Hepatocyte (in vitro differentiated cells): ENCODE measurements around the gene CLPSL1. TPM values are rescaled to one million over a fixed set of nuclear protein-coding genes. Genes with fewer than 3 reads are reported as not detected.

ENCODE experiments used
- DNase-seq: peaks from one replicate; pipeline ENCODE4 v3.0.0-alpha.2; 2016; ENCODE audit warnings: low spot score
- H2AFZ ChIP-seq: fragments of 200-600 bp; sonication (generic); 2 replicates; pipeline ENCODE4 v1.6.0; 2016; ENCODE audit warnings: antibody characterized with exemption, mild to moderate bottlenecking
- H3K27ac ChIP-seq: fragments of 200-600 bp; sonication (generic); 2 replicates; pipeline ENCODE4 v1.5.1; 2016; ENCODE audit warnings: mild to moderate bottlenecking
- H3K27me3 ChIP-seq: fragments of 200-600 bp; sonication (generic); 2 replicates; pipeline ENCODE4 v1.6.1; 2016
- H3K36me3 ChIP-seq: fragments of 200-600 bp; sonication (generic); replicated peaks from 2 replicates; pipeline ENCODE4 v1.5.1; 2016; ENCODE audit warnings: low read depth; ENCODE audit not compliant: insufficient read depth
- H3K4me1 ChIP-seq: fragments of 200-600 bp; sonication (generic); 2 replicates; pipeline ENCODE4 v1.5.1; 2016; ENCODE audit warnings: mild to moderate bottlenecking, moderate library complexity; ENCODE audit not compliant: insufficient read depth
- H3K4me2 ChIP-seq: fragments of 200-600 bp; sonication (generic); 2 replicates; pipeline ENCODE4 v1.6.0; 2016
- H3K4me3 ChIP-seq: fragments of 200-600 bp; sonication (generic); 2 replicates; pipeline ENCODE4 v1.5.1; 2016; ENCODE audit warnings: mild to moderate bottlenecking
- H3K79me2 ChIP-seq: fragments of 200-600 bp; sonication (generic); 2 replicates; pipeline ENCODE4 v1.6.0; 2017; ENCODE audit warnings: mild to moderate bottlenecking
- H3K9me2 ChIP-seq: fragments of 200-600 bp; sonication (generic); replicated peaks from 2 replicates; pipeline ENCODE4 v1.6.0; 2017; ENCODE audit warnings: mild to moderate bottlenecking; ENCODE audit not compliant: insufficient read depth
- H3K9me3 ChIP-seq: fragments of 200-600 bp; sonication (generic); 2 replicates; pipeline ENCODE4 v1.5.1; 2016; ENCODE audit warnings: low read depth, mild to moderate bottlenecking
- H4K20me1 ChIP-seq: fragments of 200-600 bp; sonication (generic); 2 replicates; pipeline ENCODE4 v1.6.0; 2016; ENCODE audit warnings: mild to moderate bottlenecking; ENCODE audit not compliant: insufficient read depth, poor library complexity, severe bottlenecking
- CTCF ChIP-seq: fragments of 200-600 bp; sonication (generic); IDR thresholded peaks from 2 replicates; pipeline ENCODE4 v1.5.1; 2016; ENCODE audit warnings: antibody characterized with exemption, mild to moderate bottlenecking; ENCODE audit not compliant: poor library complexity
- EZH2 ChIP-seq: fragments of 200-600 bp; sonication (generic); IDR thresholded peaks from 2 replicates; pipeline ENCODE4 v1.6.1; 2016; ENCODE audit warnings: antibody characterized with exemption, mild to moderate bottlenecking, borderline replicate concordance
- EZH2phosphoT487 ChIP-seq: fragments of 200-600 bp; sonication (generic); IDR thresholded peaks from one replicate; pipeline ENCODE4 v1.6.1; 2018; ENCODE audit warnings: antibody characterized with exemption, mild to moderate bottlenecking, low read depth, moderate library complexity; ENCODE audit not compliant: unreplicated experiment, severe bottlenecking
- WGBS: methylation state at CpG from one replicate; pipeline ENCODE4 v1.1.6; 2016; ENCODE audit warnings: low lambda C conversion rate; ENCODE audit errors: missing lambda C conversion rate; 5-methylcytosine and 5-hydroxymethylcytosine counted together
- polyA plus RNA-seq: library from polyadenylated mRNA; unstranded; fragments of >200 nt; fragmentation: Nextera tagmentation; extraction: Ambion mirVana; gene quantifications from 2 replicates; pipeline ENCODE4 v1.2.1, GENCODE V29; 2016
- total RNA-seq: library from RNA; depleted of rRNA; stranded (reverse); fragments of >200 nt; gene quantifications from 2 replicates; pipeline ENCODE4 v1.2.3, GENCODE V29; 2014

CLPSL1 gene
- total and polyA plus RNA-seq, 2 experiments from 2014 or later = not detected

GRCh38 chr6:35782424-35782823, 1.6 kb downstream of the CLPSL1 start:
- H3K27ac ChIP-seq = no peak overlapping the region
- H3K79me2 ChIP-seq = no peaks in the 10 kb centered on the region
- no peaks in the 10 kb centered on the region for H3K9me2 ChIP-seq
- DNase-seq = no peak
- no peaks in the 10 kb centered on the region for H3K36me3 ChIP-seq
- no peak overlapping the region for H3K4me3 ChIP-seq
- peaks cover 3% of the 10 kb centered on the region for H3K27me3 ChIP-seq
- TF ChIP-seq EZH2 = no peak
- no peak for TF ChIP-seq EZH2phosphoT487
- TF ChIP-seq CTCF = no peak
- no peaks in the 10 kb centered on the region for H3K9me3 ChIP-seq
- no peaks in the 10 kb centered on the region for H4K20me1 ChIP-seq
- H3K4me2 ChIP-seq = no peak overlapping the region
- no peaks in the 10 kb centered on the region for H3K4me1 ChIP-seq
- no peak overlapping the region for H2AFZ ChIP-seq
- WGBS = 86% methylated on average over 3 of the region's 3 CpGs

- Histone ChIP-seq H3K27ac (no peak overlapping the region), H3K27me3 (peaks cover 19% of the 10 kb centered on the region)
- 57% methylated on average over 2 of the region's 2 CpGs for whole genome bisulfite sequencing
Observed at GRCh38 chr6:35784200-35784599, 3.4 kb downstream of the CLPSL1 start.

DNA sequence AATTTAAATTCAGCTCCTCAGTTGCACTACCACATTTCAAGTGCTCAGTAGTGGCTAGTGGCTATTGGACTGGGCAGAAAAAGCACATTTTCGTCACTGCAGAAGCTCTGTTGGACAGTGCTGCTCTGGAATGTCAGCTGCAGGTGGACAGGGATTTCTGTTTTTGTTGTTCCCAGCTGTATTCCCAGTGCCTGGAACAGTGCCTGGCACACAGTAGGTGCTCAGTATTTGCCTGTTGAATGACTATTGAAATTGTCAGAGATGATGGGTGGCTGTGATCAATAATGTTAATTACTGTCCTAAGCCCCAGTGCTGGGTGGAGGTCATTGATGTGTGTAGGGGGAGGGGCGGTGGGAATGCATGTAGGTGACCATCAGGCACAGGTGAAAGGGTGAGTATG, 5.5 kb downstream of the CLPSL1 start:
- Histone ChIP-seq H3K4me1 (no peaks in the 10 kb centered on the region), H3K27ac (no peak overlapping the region)
- WGBS = 83% methylated on average over 2 of the region's 2 CpGs

More at GRCh38 chr6:35784200-35784599, 3.4 kb downstream of the CLPSL1 start:
- H3K4me3 ChIP-seq = no peak overlapping the region
- H3K36me3 ChIP-seq = no peaks in the 10 kb centered on the region
- no peaks in the 10 kb centered on the region for H3K9me3 ChIP-seq
- no peak overlapping the region for H2AFZ ChIP-seq
- no peak for DNase-seq
- no peaks in the 10 kb centered on the region for H4K20me1 ChIP-seq
- H3K79me2 ChIP-seq = no peaks in the 10 kb centered on the region
- no peaks in the 10 kb centered on the region for H3K4me1 ChIP-seq
- H3K4me2 ChIP-seq = no peak overlapping the region
- H3K9me2 ChIP-seq = no peaks in the 10 kb centered on the region
- no peak for TF ChIP-seq EZH2phosphoT487

GRCh38 chr6:35786810-35787209, 6.0 kb downstream of the CLPSL1 start:
- TF ChIP-seq EZH2phosphoT487 (no peak), EZH2 (no peak), CTCF (no peak)
- Histone ChIP-seq H3K4me3 (no peak overlapping the region), H3K9me2 (no peaks in the 10 kb centered on the region), H3K4me1 (no peaks in the 10 kb centered on the region), H3K36me3 (no peaks in the 10 kb centered on the region), H3K9me3 (no peaks in the 10 kb centered on the region), H3K27me3 (peaks cover 22% of the 10 kb centered on the region), H4K20me1 (no peaks in the 10 kb centered on the region), H2AFZ (no peak overlapping the region), H3K79me2 (no peaks in the 10 kb centered on the region), H3K27ac (no peak overlapping the region), H3K4me2 (no peak overlapping the region)
- WGBS = 86% methylated on average over 25 of the region's 25 CpGs
- no peak for DNase-seq

More for the DNA sequence above, 5.5 kb downstream of the CLPSL1 start:
- H3K36me3 ChIP-seq = no peaks in the 10 kb centered on the region
- H3K79me2 ChIP-seq = no peaks in the 10 kb centered on the region
- H3K4me3 ChIP-seq = no peak overlapping the region
- no peak overlapping the region for H3K4me2 ChIP-seq
- H3K27me3 ChIP-seq = peaks cover 22% of the 10 kb centered on the region
- DNase-seq = no peak
- H2AFZ ChIP-seq = no peak overlapping the region
- TF ChIP-seq EZH2 (no peak), CTCF (no peak), EZH2phosphoT487 (no peak)
- H3K9me3 ChIP-seq = no peaks in the 10 kb centered on the region
- H3K9me2 ChIP-seq = no peaks in the 10 kb centered on the region
- no peaks in the 10 kb centered on the region for H4K20me1 ChIP-seq
